ENCODE results near the gene TAS2R20.

The TAS2R20 gene

GRCh38 chr12:10965476-10965875 is 32.6 kb downstream of the TAS2R20 start:
- in situ Hi-C loops (cut with HindIII; ENCODE audit: low sequenced_read_pairs) = no loop called here

GRCh38 chr12:10960211-10960610 is 37.9 kb downstream of the TAS2R20 start:
- in situ Hi-C loops (cut with HindIII; ENCODE audit: low sequenced_read_pairs) = no loop called here

- in situ Hi-C loops (cut with HindIII; ENCODE audit: low sequenced_read_pairs) = no loop called here
Observed at GRCh38 chr12:10959804-10960203, 38.3 kb downstream of the TAS2R20 start.

GRCh38 chr12:10957741-10958140 is 40.4 kb downstream of the TAS2R20 start:
- in situ Hi-C loops (cut with HindIII; ENCODE audit: low sequenced_read_pairs) = no loop called here

GRCh38 chr12:10956085-10956484 is 42.0 kb downstream of the TAS2R20 start:
- in situ Hi-C loops (cut with HindIII; ENCODE audit: low sequenced_read_pairs) = no loop called here

- in situ Hi-C loops (cut with HindIII; ENCODE audit: low sequenced_read_pairs) = no loop called here
Observed at GRCh38 chr12:10952645-10953044, 45.5 kb downstream of the TAS2R20 start.
